HG03432 (cell line): ENCODE measurements around the gene STRA6.
"Not testable (repeated sequence)": the region's sequence is repeated elsewhere in the genome, so short reads cannot be mapped to it uniquely, and the experiment has no call there.

ENCODE experiments used
- ATAC-seq: cut with Tn5 transposase; IDR thresholded peaks from one replicate; pipeline ENCODE4 v1.9.1; 2021; ENCODE audit warnings: mild to moderate bottlenecking, moderate library complexity; ENCODE audit not compliant: unreplicated experiment

Gene STRA6

DNA sequence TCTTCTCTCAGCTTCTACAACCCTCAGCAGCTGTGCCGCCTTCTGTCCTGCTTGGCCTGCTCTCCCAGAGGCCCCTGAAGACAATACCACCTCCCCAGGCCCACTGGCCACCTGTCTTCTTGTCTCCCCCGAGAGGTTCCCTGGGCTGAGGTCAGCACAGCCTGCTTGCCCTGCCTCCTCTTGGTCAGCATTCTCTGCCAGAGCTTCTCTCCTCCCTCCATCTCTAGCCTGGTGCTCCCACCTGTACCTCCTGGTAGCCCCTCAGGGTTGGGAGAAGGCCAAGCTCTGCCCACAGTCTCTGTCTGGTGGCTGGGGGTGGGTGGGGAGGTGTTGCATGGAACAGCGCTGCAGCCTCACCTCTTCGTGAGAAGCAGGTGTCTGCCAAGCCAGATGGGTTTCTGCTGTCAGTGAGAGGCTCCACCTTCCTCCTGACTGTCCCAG is 34.7 kb downstream of the STRA6 start:
- ATAC-seq: no peak

DNA sequence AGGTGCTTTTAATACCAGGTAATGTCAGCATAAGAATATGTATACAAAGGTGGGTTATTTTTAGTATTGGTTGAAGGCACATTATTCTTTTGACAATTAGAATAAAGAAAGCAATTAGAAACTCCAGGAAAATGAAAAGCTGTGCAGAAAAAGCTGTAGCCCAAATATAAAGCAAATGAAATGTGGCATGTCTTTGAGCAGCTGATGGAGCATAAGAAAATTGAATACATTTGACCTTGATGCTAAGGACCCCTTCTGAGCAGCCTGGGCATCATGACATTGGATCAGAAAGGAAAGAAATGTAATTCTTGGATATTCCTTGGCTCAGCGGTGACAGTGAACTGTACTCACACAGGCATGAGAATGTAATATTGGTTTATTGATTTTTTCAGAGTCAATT is 37.1 kb downstream of the STRA6 start:
- ATAC-seq: no peak

DNA sequence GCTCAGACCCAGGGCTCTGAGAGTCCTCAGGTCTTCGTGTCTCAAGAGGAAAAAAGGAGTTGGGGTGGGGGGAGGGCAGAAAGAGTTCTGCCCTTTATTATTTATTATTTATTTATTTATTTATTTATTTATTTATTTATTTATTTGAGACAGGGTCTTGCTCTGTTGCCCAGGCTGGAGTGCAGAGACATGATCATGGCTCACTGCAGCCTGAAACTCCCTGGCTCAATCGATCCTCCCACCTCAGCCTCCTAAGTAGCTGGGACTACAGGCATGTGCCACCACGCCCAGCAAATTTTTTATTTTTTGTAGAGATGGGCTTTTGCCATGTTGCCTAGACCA is 40.4 kb downstream of the STRA6 start:
- not testable (repeated sequence) for ATAC-seq

- ATAC-seq: not testable (repeated sequence)
Measured at GRCh38 chr15:74160390-74160789, 42.2 kb downstream of the STRA6 start.

- no peak for ATAC-seq
Measured at GRCh38 chr15:74159773-74160172, 42.8 kb downstream of the STRA6 start.

DNA sequence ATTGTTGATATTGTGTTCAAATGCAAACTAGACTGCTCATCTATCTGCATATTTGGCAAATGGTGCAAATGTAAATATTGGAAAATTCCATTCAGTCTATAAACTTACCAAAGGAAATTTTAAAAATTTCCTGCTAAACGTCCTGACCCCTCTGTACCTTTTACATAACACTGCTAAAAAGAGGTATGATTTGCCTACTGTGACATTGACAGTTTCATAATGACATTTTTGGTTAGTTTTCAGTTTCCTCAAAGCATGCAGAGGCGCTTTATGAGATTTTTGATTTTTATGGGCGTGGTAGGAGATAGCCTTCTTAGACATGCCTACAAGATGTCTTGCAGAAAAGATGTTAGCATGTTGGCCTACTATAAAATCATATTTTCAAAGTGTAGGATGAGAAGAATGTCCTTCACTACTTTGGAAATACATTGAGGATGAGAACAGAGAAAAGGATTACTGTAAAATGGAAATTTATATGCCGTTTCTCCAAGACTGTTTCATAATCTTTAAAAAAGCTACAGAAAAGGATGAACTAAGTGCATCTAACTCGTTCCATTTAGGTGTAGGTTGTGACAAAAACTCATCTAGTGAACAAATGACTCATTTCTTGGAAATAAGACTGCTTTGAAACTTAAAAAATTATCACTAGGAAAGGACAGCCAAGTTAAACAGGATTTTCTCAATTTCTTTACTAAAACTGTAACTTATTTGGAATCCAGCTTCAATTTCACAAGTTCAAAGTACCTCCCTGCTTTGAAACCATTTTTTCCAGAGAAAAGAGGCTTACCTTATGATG is 43.5 kb downstream of the STRA6 start:
- peak; percentile 72 for ATAC-seq

GRCh38 chr15:74157868-74158827 is 44.4 kb downstream of the STRA6 start:
- ATAC-seq: no peak

GRCh38 chr15:74156678-74157411 is 45.7 kb downstream of the STRA6 start:
- ATAC-seq: no peak

DNA sequence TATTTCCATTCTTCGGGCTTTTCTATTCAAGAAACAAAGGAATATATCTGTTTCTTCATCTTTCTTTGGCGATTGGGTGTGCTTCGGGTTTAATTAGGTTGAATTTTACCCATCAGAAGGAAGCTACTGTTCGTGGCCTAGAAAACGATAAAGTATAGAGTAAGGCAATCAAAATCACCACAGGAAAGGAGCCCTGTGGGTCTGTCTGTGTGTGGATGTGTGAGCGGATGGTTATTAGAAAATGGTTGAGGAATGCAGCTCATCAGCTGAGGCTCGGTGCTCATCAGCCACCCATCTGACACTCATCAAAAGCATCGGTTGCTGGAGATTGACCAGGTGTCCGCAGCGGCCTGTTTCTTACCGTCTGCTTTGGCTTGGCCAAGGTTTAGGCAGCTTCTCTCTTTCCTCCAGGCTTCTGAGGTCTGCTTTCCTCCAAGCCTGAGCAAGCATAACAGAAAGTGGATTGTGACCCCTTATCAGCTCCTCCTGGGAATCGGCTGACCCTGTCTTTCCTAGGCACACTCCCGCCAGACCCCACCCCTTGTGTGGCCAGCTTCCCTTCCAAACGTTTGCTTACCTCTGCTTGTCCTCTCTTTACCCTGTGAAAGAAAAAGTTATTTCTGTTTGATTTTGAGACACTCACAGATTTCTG is 46.7 kb downstream of the STRA6 start:
- no peak for ATAC-seq

DNA sequence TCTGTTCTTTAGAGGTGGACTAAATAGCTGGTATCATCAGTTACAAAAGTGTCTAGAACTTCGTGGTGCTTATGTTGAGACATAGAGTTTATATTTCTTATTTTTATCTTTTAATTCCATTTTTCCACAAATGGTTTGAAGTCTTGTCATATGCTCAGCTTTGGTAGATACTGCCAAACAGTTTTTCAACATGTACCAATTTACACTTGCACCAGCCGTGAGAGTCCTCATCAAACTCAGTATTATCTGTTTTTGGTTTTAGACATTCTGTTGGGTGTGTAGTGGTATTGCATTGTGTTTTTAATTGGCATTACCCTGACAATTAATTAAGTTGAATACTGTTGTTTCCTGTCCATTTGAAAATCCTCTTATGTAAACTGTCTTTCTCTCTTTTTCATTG is 55.5 kb downstream of the STRA6 start:
- no peak for ATAC-seq

DNA sequence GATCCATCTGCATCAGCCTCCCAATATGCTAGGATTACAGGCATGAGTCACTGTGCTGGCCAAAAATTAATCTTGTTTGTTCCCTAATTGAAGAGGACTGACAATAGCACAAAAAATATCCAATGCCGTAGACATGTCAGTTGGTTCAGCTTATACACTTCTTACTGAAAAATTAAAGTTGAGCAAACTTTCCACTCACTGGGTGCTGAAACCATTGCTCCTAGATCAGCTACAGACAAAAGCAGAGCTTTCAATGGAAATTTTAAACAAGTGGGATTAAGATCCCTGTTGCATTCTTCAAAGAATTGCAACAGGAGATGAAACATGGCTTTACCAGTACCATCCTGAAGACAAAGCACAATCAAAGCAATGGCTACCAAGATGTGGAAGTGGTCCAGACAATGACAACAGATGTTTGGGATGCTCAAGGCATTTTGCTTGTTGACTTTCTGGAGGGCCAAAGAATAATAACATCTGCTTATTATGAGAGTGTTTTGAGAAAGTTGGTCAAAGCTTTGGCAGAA is 56.2 kb downstream of the STRA6 start:
- ATAC-seq: no peak

GRCh38 chr15:74144153-74144775 is 58.3 kb downstream of the STRA6 start:
- no peak for ATAC-seq

GRCh38 chr15:74141591-74141990 is 61.0 kb downstream of the STRA6 start:
- no peak for ATAC-seq

GRCh38 chr15:74138642-74139041 is 63.9 kb downstream of the STRA6 start:
- ATAC-seq: no peak

- ATAC-seq: no peak
Measured at GRCh38 chr15:74137537-74137894, 65.1 kb downstream of the STRA6 start.

DNA sequence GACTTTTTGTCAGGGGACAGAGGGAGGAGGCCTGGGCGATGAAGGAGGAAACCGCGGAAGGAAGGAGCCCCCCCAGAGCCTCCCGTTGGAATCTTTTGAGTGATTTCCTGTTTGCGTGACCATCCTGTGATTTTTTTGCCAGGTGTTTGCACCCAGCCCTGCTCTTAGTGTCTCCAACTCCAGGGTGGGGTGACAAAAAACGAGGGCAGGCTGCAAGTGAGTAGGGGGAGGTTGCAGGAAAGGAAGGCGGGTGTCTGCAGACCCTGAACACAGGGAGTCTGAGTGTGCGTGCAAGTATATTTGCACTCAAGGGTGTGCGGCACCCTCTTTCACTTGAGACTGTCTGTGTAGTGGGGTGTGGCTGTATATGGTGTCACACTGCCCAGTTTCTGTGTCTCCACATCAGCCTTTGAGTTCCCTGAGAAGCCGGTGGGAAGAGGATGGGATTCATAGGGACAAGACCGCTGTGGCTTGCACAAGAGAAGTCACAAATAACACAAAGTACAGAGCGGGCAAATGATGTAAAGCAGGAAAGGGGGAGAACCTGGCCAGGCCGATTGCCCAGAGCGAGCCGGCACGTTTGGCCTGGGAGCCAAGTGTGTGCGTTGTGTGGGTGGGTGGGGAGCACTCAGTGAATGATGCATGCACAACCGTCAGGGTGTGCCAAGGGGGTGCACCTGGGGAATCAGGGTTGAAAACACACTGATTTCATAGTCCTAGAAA is 65.6 kb downstream of the STRA6 start:
- ATAC-seq: no peak

DNA sequence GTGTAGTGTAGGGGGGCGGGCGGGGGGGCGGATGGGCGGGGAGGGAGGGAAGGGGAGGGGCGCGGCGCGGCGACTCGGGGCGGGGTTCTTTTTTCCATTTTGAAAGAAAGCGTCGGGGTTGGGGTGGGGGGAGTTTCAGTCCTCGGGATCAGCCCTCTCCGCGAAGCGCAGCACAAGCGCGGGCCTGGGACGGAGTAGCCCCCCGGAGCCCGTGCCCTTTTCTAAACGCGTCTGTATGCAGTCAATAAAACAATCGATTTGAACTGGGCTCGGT is 66.1 kb downstream of the STRA6 start:
- ATAC-seq: no peak

DNA sequence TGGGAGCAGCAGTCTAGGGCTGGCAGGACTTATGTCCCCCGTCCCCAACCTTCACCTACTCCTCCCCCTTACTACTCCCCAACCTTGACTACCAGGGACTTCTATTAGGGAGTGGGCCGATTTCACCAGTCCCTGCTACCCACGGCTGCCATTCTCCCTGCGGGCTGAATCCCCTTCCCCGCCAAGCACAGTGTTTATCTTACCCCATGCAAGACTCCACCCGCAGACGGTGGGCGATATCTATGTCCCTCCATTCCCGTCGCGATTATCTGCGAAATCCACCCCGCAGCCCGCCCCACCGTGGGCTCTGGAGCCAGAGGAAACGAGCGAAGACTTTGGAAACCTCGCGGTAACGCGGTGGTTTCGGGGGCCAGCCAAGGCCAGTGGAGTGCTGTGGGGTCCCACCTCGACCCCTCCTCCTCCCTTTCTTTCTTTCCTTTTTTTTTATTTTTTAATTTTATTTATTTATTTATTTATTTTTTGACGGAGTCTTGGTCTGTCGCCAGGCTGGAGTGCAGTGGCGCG is 67.5 kb downstream of the STRA6 start:
- ATAC-seq: no peak

- no peak for ATAC-seq
Measured at GRCh38 chr15:74134387-74135027, 68.1 kb downstream of the STRA6 start.
